Measurements from ENCODE around the gene DUOX2. TPM values are rescaled to one million over a fixed set of nuclear protein-coding genes. Genes with fewer than 3 reads are reported as not detected.

Gene DUOX2
- total RNA-seq, 1 experiment from 2014 or later = 0.44 TPM

DNA sequence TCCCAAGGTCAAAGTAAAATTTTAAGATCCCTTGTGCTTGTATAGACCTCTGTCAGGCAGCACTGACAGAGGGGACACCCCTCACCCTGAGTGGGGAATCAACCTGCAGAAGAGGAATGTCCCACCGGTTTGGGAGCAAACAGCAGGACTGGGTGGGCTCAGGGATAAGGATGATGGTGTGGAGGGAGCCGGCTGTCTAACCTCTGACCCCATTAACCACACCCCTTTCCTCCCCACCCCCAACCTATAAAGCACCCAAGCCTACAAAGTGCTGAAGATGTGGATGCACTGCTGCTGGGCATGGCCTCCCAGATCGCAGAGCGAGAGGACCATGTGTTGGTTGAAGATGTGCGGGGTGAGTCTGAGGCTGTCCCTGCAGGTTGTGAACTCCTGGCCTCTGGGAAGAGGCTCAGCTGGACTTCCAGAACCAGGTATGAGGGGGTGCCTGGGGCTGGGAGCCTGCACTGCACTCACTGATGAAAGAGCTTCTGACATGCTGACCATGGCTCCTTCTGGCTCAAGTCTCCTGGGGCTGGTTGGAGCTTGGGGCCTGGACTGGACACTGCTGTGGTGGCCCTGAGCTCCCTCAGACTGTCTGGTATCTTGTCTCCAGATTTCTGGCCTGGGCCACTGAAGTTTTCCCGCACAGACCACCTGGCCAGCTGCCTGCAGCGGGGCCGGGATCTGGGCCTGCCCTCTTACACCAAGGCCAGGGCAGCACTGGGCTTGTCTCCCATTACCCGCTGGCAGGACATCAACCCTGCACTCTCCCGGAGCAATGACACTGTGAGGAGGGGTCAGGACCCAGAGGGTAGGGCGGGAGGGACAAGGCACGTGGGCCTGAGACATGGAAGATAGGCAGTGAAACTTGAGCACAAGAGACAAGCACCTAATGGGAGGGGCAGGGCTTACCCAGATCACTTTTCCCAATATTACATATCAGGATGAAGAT, 25.1 kb upstream of the DUOX2 start:
- Histone ChIP-seq H3K4me2 (ENCODE audit: low read length) (no peak overlapping the region), H3K9me3 (ENCODE audit: control insufficient read depth in 1 of 2, insufficient read depth in 1 of 2, low read depth in 1 of 2, low read length in 2 of 2) (no peaks in the 10 kb centered on the region), H3K4me1 (ENCODE audit: control insufficient read depth in 1 of 2, insufficient read depth in 2 of 2, low read length in 2 of 2) (no peaks in the 10 kb centered on the region), H3K9me2 (ENCODE audit: insufficient read depth) (no peaks in the 10 kb centered on the region), H3K9ac (ENCODE audit: low read length) (no peak overlapping the region), H3K36me3 (ENCODE audit: control insufficient read depth in 1 of 2, insufficient read depth in 2 of 2, low read length in 2 of 2) (peaks cover 0 to 5% of the 10 kb centered on the region in 2 experiments; a peak in 1 of 4 replicates), H4K20me1 (ENCODE audit: insufficient read depth) (no peaks in the 10 kb centered on the region), H3K4me3 (replicated peaks in 1 of 2; ENCODE audit: low read depth in 1 of 2, low read length in 2 of 2) (no peak overlapping the region), H2AFZ (ENCODE audit: low read depth, low read length, poor library complexity, severe bottlenecking) (no peak overlapping the region), H3K27me3 (ENCODE audit: insufficient read depth, low read length) (no peaks in the 10 kb centered on the region), H3K79me2 (ENCODE audit: insufficient read depth, low read length) (no peaks in the 10 kb centered on the region), H3K27ac (ENCODE audit: low read depth, low read length) (no peak overlapping the region)
- ChIA-PET CTCF (no interaction called here), RAD21 (ENCODE audit: low non-redundant PET in 1 of 2, low total read pairs in 2 of 2, uncharacterized antibody in 2 of 2, unreplicated experiment in 2 of 2) (no interaction called here), POLR2A (no interaction called here)
- DNase-seq (ENCODE audit: low read depth, low spot score) (no peak), ATAC-seq (no peak)
- intact Hi-C loops (cut with micrococcal nuclease) = no loop called here
- BruUV-seq (replicated peaks) = no TSS peak
- TF ChIP-seq ZFX (IDR thresholded peaks at IDR 0.05) = no peak

GRCh38 chr15:45137703-45138102, 23.7 kb upstream of the DUOX2 start:
- RAD21 ChIA-PET (ENCODE audit: low non-redundant PET in 1 of 2, low total read pairs in 2 of 2, uncharacterized antibody in 2 of 2, unreplicated experiment in 2 of 2) = interaction anchor here in 1 of 2 experiments (0.5 kb wide), 1 partner anchor 30 kb away, joined by 3 read pairs; no protein-coding TSS in a partner anchor

More at GRCh38 chr15:45137703-45138102, 23.7 kb upstream of the DUOX2 start:
- no peak overlapping the region for H3K4me2 ChIP-seq (ENCODE audit: low read length)
- H3K4me1 ChIP-seq (ENCODE audit: control insufficient read depth in 1 of 2, insufficient read depth in 2 of 2, low read length in 2 of 2) = no peaks in the 10 kb centered on the region
- ATAC-seq (no peak), DNase-seq (ENCODE audit: low read depth, low spot score) (no peak)
- no peaks in the 10 kb centered on the region for H3K9me2 ChIP-seq (ENCODE audit: insufficient read depth)
- TF ChIP-seq YY1 (IDR thresholded peaks at IDR 0.05; ENCODE audit: extremely low read depth, insufficient replicate concordance, low read depth, low read length) = no peak
- H2AFZ ChIP-seq (ENCODE audit: low read depth, low read length, poor library complexity, severe bottlenecking) = no peak overlapping the region
- CTCF ChIA-PET = interaction anchor here (0.7 kb wide), 1 partner anchor 11 kb away, joined by 4 read pairs; no protein-coding TSS in a partner anchor
- no peaks in the 10 kb centered on the region for H4K20me1 ChIP-seq (ENCODE audit: insufficient read depth)
- no peak overlapping the region for H3K27ac ChIP-seq (ENCODE audit: low read depth, low read length)
- no peaks in the 10 kb centered on the region for H3K27me3 ChIP-seq (ENCODE audit: insufficient read depth, low read length)
- H3K36me3 ChIP-seq (ENCODE audit: control insufficient read depth in 1 of 2, insufficient read depth in 2 of 2, low read length in 2 of 2) = peaks cover 0 to 5% of the 10 kb centered on the region in 2 experiments; a peak in 1 of 4 replicates
- no peak overlapping the region for H3K9ac ChIP-seq (ENCODE audit: low read length)
- no peak overlapping the region for H3K4me3 ChIP-seq (replicated peaks in 1 of 2; ENCODE audit: low read depth in 1 of 2, low read length in 2 of 2)
- POLR2A ChIA-PET = no interaction called here
- no TSS peak for BruUV-seq (replicated peaks)
- intact Hi-C loops (cut with micrococcal nuclease) = no loop called here
- no peaks in the 10 kb centered on the region for H3K79me2 ChIP-seq (ENCODE audit: insufficient read depth, low read length)
- H3K9me3 ChIP-seq (ENCODE audit: control insufficient read depth in 1 of 2, insufficient read depth in 1 of 2, low read depth in 1 of 2, low read length in 2 of 2) = no peaks in the 10 kb centered on the region

Measured in HCT116 (cell line).